Activated CD8-positive, alpha-beta T cell treated with anti-CD3 and anti-CD28 coated beads for 36 hours (primary cell): ENCODE results near the gene RNF212. TPM values are rescaled to one million over a fixed set of nuclear protein-coding genes. Genes with fewer than 3 reads are reported as not detected.

ENCODE experiments used
- ATAC-seq: fragments of 200-7000 bp; cut with Tn5 transposase; one replicate; pipeline ENCODE4 v1.10.0; 2021; ENCODE audit warnings: mild to moderate bottlenecking, moderate library complexity
- CTCF ChIA-PET: fragments of 350-600 bp; sonication (Branson Sonifier 250); formaldehyde crosslinking; loops from one replicate; lab custom pipeline; 2021; ENCODE audit warnings: antibody characterized with exemption; lab: Charles Lee
- POLR2A ChIA-PET: fragments of 350-600 bp; sonication (Branson Sonifier 250); formaldehyde crosslinking; loops from one replicate; lab custom pipeline; 2021; ENCODE audit warnings: antibody characterized with exemption; lab: Charles Lee
- DNase-seq: peaks from one replicate; pipeline ENCODE4 v3.0.0-alpha.2; 2020
- H3K27ac Mint-ChIP-seq: one replicate; pipeline ENCODE4 v1.8.0; 2021; ENCODE audit warnings: mild to moderate bottlenecking, mixed read lengths
- H3K27me3 Mint-ChIP-seq: one replicate; pipeline ENCODE4 v1.8.0; 2021; ENCODE audit warnings: mixed read lengths
- H3K36me3 Mint-ChIP-seq: one replicate; pipeline ENCODE4 v1.8.0; 2021; ENCODE audit warnings: low read depth, mixed read lengths
- H3K4me1 Mint-ChIP-seq: one replicate; pipeline ENCODE4 v1.8.0; 2021; ENCODE audit warnings: low read depth, mixed read lengths
- H3K4me3 Mint-ChIP-seq: one replicate; pipeline ENCODE4 v1.8.0; 2021; ENCODE audit warnings: mild to moderate bottlenecking, moderate library complexity, mixed read lengths
- H3K9me3 Mint-ChIP-seq: one replicate; pipeline ENCODE4 v1.8.0; 2021; ENCODE audit warnings: mixed read lengths
- CTCF ChIP-seq: fragments of 200-600 bp; IDR thresholded peaks from one replicate; pipeline ENCODE4 v1.8.0; 2022; ENCODE audit warnings: antibody characterized with exemption, mild to moderate bottlenecking
- intact Hi-C: fragments of 100-400 bp; cut with micrococcal nuclease; formaldehyde crosslinking; loops from one replicate; pipeline ENCODE4 v1.10.0; 2022
- total RNA-seq, 2 experiments: library from RNA; stranded (reverse); gene quantifications; one replicate each; pipeline ENCODE4 v1.2.3, GENCODE V29; 2021

Gene RNF212
- total RNA-seq, 2 experiments from 2014 or later: 3.0 to 3.3 TPM

- no peak for TF ChIP-seq CTCF
- no peaks in the 10 kb centered on the region for H3K36me3 Mint-ChIP-seq
- DNase-seq: no peak
- H3K27ac Mint-ChIP-seq: no peak overlapping the region
- H3K4me1 Mint-ChIP-seq: peaks cover 3% of the 10 kb centered on the region
- H3K27me3 Mint-ChIP-seq: peaks cover 16% of the 10 kb centered on the region
- no peak overlapping the region for H3K4me3 Mint-ChIP-seq
- POLR2A ChIA-PET: no interaction called here
- CTCF ChIA-PET: interaction anchor here (1.5 kb wide), 1 partner anchor 9 kb away, joined by 3 read pairs; no protein-coding TSS in a partner anchor
- no peaks in the 10 kb centered on the region for H3K9me3 Mint-ChIP-seq
- intact Hi-C loops: no loop called here
- no peak for ATAC-seq
Measured at GRCh38 chr4:1082215-1083182, 30.9 kb downstream of the RNF212 start.

- Mint-ChIP-seq H3K36me3 (no peaks in the 10 kb centered on the region), H3K27ac (no peak overlapping the region), H3K9me3 (no peaks in the 10 kb centered on the region), H3K27me3 (peaks cover 16% of the 10 kb centered on the region), H3K4me1 (peaks cover 3% of the 10 kb centered on the region), H3K4me3 (no peak overlapping the region)
- ChIA-PET POLR2A (interaction anchor here (1.0 kb wide), 1 partner anchor 10 kb away, joined by 3 read pairs; no protein-coding TSS in a partner anchor), CTCF (interaction anchor here (1.5 kb wide), 1 partner anchor 8 kb away, joined by 3 read pairs; no protein-coding TSS in a partner anchor)
- no peak for TF ChIP-seq CTCF
- intact Hi-C loops: no loop called here
- DNase-seq (peak; percentile 24), ATAC-seq (peak; percentile 77)
Measured at GRCh38 chr4:1081689-1082040, 31.7 kb downstream of the RNF212 start.

- H3K4me3 Mint-ChIP-seq: no peak overlapping the region
- H3K27me3 Mint-ChIP-seq: peaks cover 16% of the 10 kb centered on the region
- intact Hi-C loops: no loop called here
- no peaks in the 10 kb centered on the region for H3K36me3 Mint-ChIP-seq
- POLR2A ChIA-PET: interaction anchor here (1.0 kb wide), 1 partner anchor 10 kb away, joined by 3 read pairs; no protein-coding TSS in a partner anchor
- peaks cover 3% of the 10 kb centered on the region for H3K4me1 Mint-ChIP-seq
- ATAC-seq (peak; percentile 69), DNase-seq (peak; percentile 37)
- CTCF ChIA-PET: interaction anchor here (1.5 kb wide), 1 partner anchor 8 kb away, joined by 3 read pairs; no protein-coding TSS in a partner anchor
- no peaks in the 10 kb centered on the region for H3K9me3 Mint-ChIP-seq
- no peak for TF ChIP-seq CTCF
- H3K27ac Mint-ChIP-seq: no peak overlapping the region
Measured at GRCh38 chr4:1080961-1081688, 32.2 kb downstream of the RNF212 start.

DNA sequence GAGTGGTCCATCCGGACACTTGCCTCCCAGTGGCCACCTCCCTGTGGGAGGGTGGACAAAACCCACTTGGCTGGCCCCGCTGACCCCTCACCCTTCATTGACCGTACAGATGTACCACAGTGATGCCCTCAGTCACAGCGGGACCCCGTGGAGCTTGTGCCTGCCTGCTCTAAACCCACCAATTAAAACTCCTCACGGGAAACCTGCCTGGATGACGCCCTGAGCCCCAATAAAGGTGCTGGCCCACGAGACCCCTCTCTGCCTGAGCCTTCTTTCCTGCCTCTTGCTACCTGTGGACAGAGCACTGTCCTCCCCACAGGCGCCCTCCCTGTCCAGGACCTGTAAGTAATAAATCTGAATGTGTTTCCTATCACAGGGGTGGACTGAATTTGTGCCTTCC lies 32.9 kb downstream of the RNF212 start:
- intact Hi-C loops: no loop called here
- no peak overlapping the region for H3K4me3 Mint-ChIP-seq
- ChIA-PET POLR2A (no interaction called here), CTCF (no interaction called here)
- H3K27ac Mint-ChIP-seq: no peak overlapping the region
- no peak for TF ChIP-seq CTCF
- peaks cover 16% of the 10 kb centered on the region for H3K27me3 Mint-ChIP-seq
- no peaks in the 10 kb centered on the region for H3K9me3 Mint-ChIP-seq
- no peaks in the 10 kb centered on the region for H3K36me3 Mint-ChIP-seq
- ATAC-seq (no peak), DNase-seq (no peak)
- peaks cover 3% of the 10 kb centered on the region for H3K4me1 Mint-ChIP-seq
